K562 (cell line): Measurements from ENCODE around the gene SLX9. TPM values are rescaled to one million over a fixed set of nuclear protein-coding genes. Genes with fewer than 3 reads are reported as not detected.
A peak's percentile ranks its signal among the peaks of the same experiment; 100 is the strongest.

Source experiments
- ATAC-seq: fragments of 200-7000 bp; cut with Tn5 transposase; 3 replicates; pipeline ENCODE4 v1.9.1; 2020; ENCODE audit warnings: moderate library complexity
- BruUV-seq: library from RNA; stranded (reverse); fragments of 400-500 nt; replicated peaks from 2 replicates; lab custom pipeline; 2021; lab: Mats Ljungman, UMichigan
- CTCF ChIA-PET: fragments of 300-600 bp; formaldehyde crosslinking; extraction: SDS; loops from one replicate; lab custom pipeline; 2021; ENCODE audit warnings: low intra/inter-chr PET ratio; lab: Yijun Ruan, JAX
- POLR2A ChIA-PET: fragments of 300-600, 350-650 bp; sonication (Branson Sonifier 250); formaldehyde crosslinking; extraction: SDS; loops from one replicate; lab custom pipeline; 2021; ENCODE audit warnings: antibody characterized with exemption, inconsistent platforms; lab: Yijun Ruan, JAX
- DNase-seq, 4 experiments: peaks; one replicate each; pipeline versions ENCODE4 v3.0.0 to v3.0.0-alpha.2; 2011 to 2018; ENCODE audit warnings: low spot score in 3 of 4, mixed read lengths in 3 of 4; ENCODE audit errors: extremely low read depth in 1 of 4
- FAIRE-seq: peaks from 2 replicates; lab custom pipeline; 2011; peaks lifted over from hg19 to GRCh38; lab: Jason Lieb, UNC
- H2AFZ ChIP-seq: 2 replicates; pipeline ENCODE4 v1.6.0; 2011; ENCODE audit warnings: low read depth, low read length, control low read depth, inconsistent platforms
- H3K27ac ChIP-seq: fragments of 200-600 bp; 3 replicates; pipeline ENCODE4 v1.8.0; 2011; ENCODE audit warnings: low read depth, mild to moderate bottlenecking, control low read depth, inconsistent platforms, low read length, moderate library complexity, mixed read lengths; ENCODE audit errors: extremely low read depth
- H3K27me3 ChIP-seq, 2 experiments: fragments of 300-600 bp in 1 of 2; 2 replicates in 1 of 2; 3 replicates in 1 of 2; pipeline versions ENCODE4 v1.6.0 to v1.8.0; 2011; ENCODE audit warnings: inconsistent platforms in 2 of 2, low read length in 2 of 2, mild to moderate bottlenecking in 1 of 2, mixed read lengths in 1 of 2, moderate library complexity in 1 of 2; ENCODE audit not compliant: control insufficient read depth in 2 of 2, insufficient read depth in 2 of 2
- H3K36me3 ChIP-seq: fragments of 300-600 bp; 3 replicates; pipeline ENCODE4 v1.8.0; 2011; ENCODE audit warnings: mild to moderate bottlenecking, low read length, inconsistent platforms; ENCODE audit not compliant: control insufficient read depth, insufficient read depth
- H3K4me1 ChIP-seq, 2 experiments: fragments of 200-600 bp in 1 of 2; replicated peaks in 1 of 2; 2 replicates in 1 of 2; 3 replicates in 1 of 2; pipeline versions ENCODE4 v1.5.1 to v1.8.0; 2011; ENCODE audit warnings: inconsistent platforms in 2 of 2, low read length in 2 of 2, mild to moderate bottlenecking in 1 of 2, mixed read lengths in 1 of 2, moderate library complexity in 1 of 2; ENCODE audit not compliant: control insufficient read depth in 2 of 2, insufficient read depth in 2 of 2
- H3K4me2 ChIP-seq: 2 replicates; pipeline ENCODE4 v1.6.1; 2011; ENCODE audit warnings: low read length, control low read depth, inconsistent platforms, mixed read lengths; ENCODE audit not compliant: insufficient read depth
- H3K4me3 ChIP-seq: fragments of 200-600 bp; sonication (generic), shearing (Covaris generic); 2 replicates; pipeline ENCODE4 v1.5.1; 2016; ENCODE audit warnings: control low read depth, inconsistent platforms
- H3K79me2 ChIP-seq: fragments of 200-600 bp; 3 replicates; pipeline ENCODE4 v1.8.0; 2011; ENCODE audit warnings: low read length, inconsistent platforms; ENCODE audit not compliant: control insufficient read depth, insufficient read depth
- H3K9ac ChIP-seq, 2 experiments: 2 replicates each; pipeline versions ENCODE4 v1.6.0 to v1.6.1; 2011; ENCODE audit warnings: low read depth in 2 of 2, low read length in 2 of 2, control low read depth in 1 of 2, inconsistent platforms in 1 of 2, mild to moderate bottlenecking in 1 of 2, mixed read lengths in 1 of 2; ENCODE audit not compliant: insufficient read depth in 1 of 2
- H3K9me1 ChIP-seq: one replicate; pipeline ENCODE4 v1.6.0; 2011; ENCODE audit warnings: inconsistent platforms, mild to moderate bottlenecking, low read length, moderate library complexity; ENCODE audit not compliant: control insufficient read depth, insufficient read depth
- H3K9me3 ChIP-seq: replicated peaks from 2 replicates; pipeline ENCODE4 v1.5.1; 2011; ENCODE audit warnings: low read depth, low read length, inconsistent platforms; ENCODE audit not compliant: control insufficient read depth, insufficient read depth
- H4K20me1 ChIP-seq: replicated peaks from 2 replicates; pipeline ENCODE4 v1.6.1; 2011; ENCODE audit warnings: low read length, inconsistent platforms, mixed read lengths; ENCODE audit not compliant: control insufficient read depth, insufficient read depth
- CBX1 ChIP-seq: sonication (generic); IDR thresholded peaks from 2 replicates; pipeline ENCODE4 v1.6.1; 2016; ENCODE audit warnings: antibody characterized with exemption, low read depth, mild to moderate bottlenecking
- FOXJ3 ChIP-seq: sonication (generic); formaldehyde crosslinking; IDR thresholded peaks from 2 replicates; pipeline ENCODE4 v1.4.0; 2020; ENCODE audit warnings: mild to moderate bottlenecking, missing genetic modification reagents
- KLF10 ChIP-seq: fragments of 250-450 bp; sonication (Bioruptor Pico); IDR thresholded peaks from 2 replicates; pipeline ENCODE4 v1.6.1; 2021; ENCODE audit warnings: matching md5 sums
- NRF1 ChIP-seq, 2 experiments: fragments of 450-650 bp; IDR thresholded peaks in 1 of 2; conservative IDR thresholded peaks in 1 of 2; 2 replicates each; pipeline ENCODE4 v1.6.1; 2014; ENCODE audit warnings: mild to moderate bottlenecking in 2 of 2
- RBM34 ChIP-seq: fragments of 200-400 bp; formaldehyde crosslinking; IDR thresholded peaks from 2 replicates; pipeline ENCODE4 v1.6.1; 2018; ENCODE audit warnings: low read length, borderline replicate concordance; ENCODE audit not compliant: insufficient read depth
- WGBS: fragments of 100-300 bp; shearing (Covaris generic); methylation state at CpG from one replicate; pipeline ENCODE4 v1.1.6; 2016; ENCODE audit warnings: low coverage, mixed read lengths; ENCODE audit not compliant: insufficient coverage; ENCODE audit errors: missing lambda C conversion rate; 5-methylcytosine and 5-hydroxymethylcytosine counted together
- in situ Hi-C: fragments of 300-500 bp; cut with MboI; formaldehyde crosslinking; loops from 4 replicates; pipeline ENCODE4 v1.15.0; 2018; ENCODE audit warnings: inconsistent platforms, mixed read lengths
- intact Hi-C: fragments of 100-400 bp; cut with micrococcal nuclease; formaldehyde crosslinking; loops from 2 replicates; pipeline ENCODE4 v1.14.2; 2022
- polyA plus RNA-seq, 8 experiments: library from polyadenylated mRNA; depleted of rRNA in 4 of 8; stranded (reverse) in 5 of 8; unstranded in 3 of 8; fragments of >200 nt; fragmentation: Nextera tagmentation in 2 of 8; fragmentation: Illumina TruSeq in 1 of 8; extraction: Ambion mirVana in 2 of 8; extraction: Trizol in 1 of 8; gene quantifications; 2 replicates each; pipeline versions ENCODE4 v1.2.1 to v1.2.3, GENCODE V29; 2011 to 2014; ENCODE audit warnings: inconsistent platforms in 1 of 8, missing spikeins in 1 of 8
- total RNA-seq, 7 experiments: library from RNA; depleted of rRNA in 6 of 7; stranded (reverse); fragments of >200 nt in 6 of 7; fragmentation: Illumina TruSeq in 2 of 7; extraction: Trizol in 2 of 7; gene quantifications; 2 replicates each; pipeline versions ENCODE4 v1.2.1 to v1.2.3, GENCODE V29; 2011 to 2021; ENCODE audit warnings: low replicate concordance in 1 of 7
- TF ChIP-seq, protein P1 (sequence below): sonication (generic); formaldehyde crosslinking; IDR thresholded peaks from 2 replicates; pipeline ENCODE4 v1.9.0; 2022; ENCODE audit warnings: mild to moderate bottlenecking, missing genetic modification reagents

The SLX9 gene
- total and polyA plus RNA-seq, 9 of the 15 experiments (the other 6 are each of a cell fraction or from before 2014, with no cell fraction given) = 1.2 to 75.5 (median 16.5) TPM

DNA sequence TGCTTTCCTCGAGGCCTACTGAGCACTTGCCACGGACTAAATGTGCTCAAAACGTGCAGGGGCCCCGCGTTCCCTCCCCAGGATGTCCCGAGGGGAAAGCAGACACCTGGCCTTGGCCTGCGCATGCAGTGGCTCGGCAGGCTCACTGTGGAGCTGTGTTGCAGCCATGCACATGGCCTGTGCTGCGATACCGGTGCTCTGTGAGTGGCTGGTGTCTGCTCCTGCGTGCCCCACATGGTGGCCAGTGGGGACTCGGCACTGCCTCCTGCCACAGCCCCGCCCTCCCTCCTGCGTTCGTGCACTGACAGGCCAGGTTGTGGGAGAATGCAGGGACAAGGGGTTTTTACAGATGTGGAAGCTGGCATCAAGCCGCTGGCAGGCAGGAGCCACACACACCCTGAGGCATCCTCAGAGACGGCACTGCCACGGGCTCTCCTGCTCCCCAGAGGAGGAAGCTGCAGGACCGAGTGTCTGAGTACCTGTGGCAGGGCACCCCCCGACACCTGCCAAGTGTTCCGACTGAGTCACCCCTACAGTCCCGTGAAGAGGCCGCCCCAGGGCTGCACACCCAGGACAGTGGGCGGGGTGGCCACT lies 49.4 kb upstream of the SLX9 start:
- ATAC-seq (no peak), DNase-seq (no peak), FAIRE-seq (no peak)
- in situ Hi-C loops (no loop called here), intact Hi-C loops (no loop called here)
- H3K9me1 ChIP-seq = peaks cover 3% of the 10 kb centered on the region
- TF ChIP-seq KLF10 = no peak
- no peak for TF ChIP-seq CBX1
- TF ChIP-seq, protein P1, sequence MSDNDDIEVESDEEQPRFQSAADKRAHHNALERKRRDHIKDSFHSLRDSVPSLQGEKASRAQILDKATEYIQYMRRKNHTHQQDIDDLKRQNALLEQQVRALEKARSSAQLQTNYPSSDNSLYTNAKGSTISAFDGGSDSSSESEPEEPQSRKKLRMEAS (CRISPR knock-in tag) = peak; percentile 12; the same call in 1 of the 2 replicates
- no peak for TF ChIP-seq RBM34
- TF ChIP-seq FOXJ3 (CRISPR knock-in tag) = no peak
- TF ChIP-seq NRF1 (conservative IDR thresholded peaks at IDR 0.05 in 1 of 2, IDR thresholded peaks at IDR 0.05 in 1 of 2) = peak; percentile 6 to 26; a peak in 2 of 4 replicates
- BruUV-seq = no TSS peak
- H3K9me3 ChIP-seq = no peaks in the 10 kb centered on the region
- H2AFZ ChIP-seq = no peak overlapping the region
- no peak overlapping the region for H3K4me2 ChIP-seq
- H3K4me1 ChIP-seq = peaks cover 0 to 67% of the 10 kb centered on the region in 2 experiments; a peak in 2 of 5 replicates
- no peaks in the 10 kb centered on the region for H3K36me3 ChIP-seq
- peaks cover 34 to 88% of the 10 kb centered on the region in 2 experiments; a peak in 4 of 5 replicates for H3K27me3 ChIP-seq
- no peaks in the 10 kb centered on the region for H3K79me2 ChIP-seq
- CTCF ChIA-PET = interaction anchor here (0.6 kb wide), 1 partner anchor 212 kb away, joined by 3 read pairs; no protein-coding TSS in a partner anchor
- POLR2A ChIA-PET = interaction anchor here (0.7 kb wide), 1 partner anchor 29 kb away, joined by 4 read pairs; no protein-coding TSS in a partner anchor
- H3K27ac ChIP-seq = no peak overlapping the region
- no peak overlapping the region for H3K4me3 ChIP-seq
- H3K9ac ChIP-seq = peak overlapping the region in 1 of 2 experiments; percentile 8; a peak in 1 of 4 replicates
- 13% methylated on average over 24 of the region's 24 CpGs for WGBS
- H4K20me1 ChIP-seq = peaks cover 24% of the 10 kb centered on the region
